Breast epithelium (tissue), 4 donors: ENCODE measurements around the gene SAP130. TPM values are rescaled to one million over a fixed set of nuclear protein-coding genes. Genes with fewer than 3 reads are reported as not detected.

Experiments used
- DNase-seq, 2 donors: peaks; one replicate each; pipeline ENCODE4 v3.0.0-alpha.2; 2019; ENCODE audit warnings: low spot score in 2 of 2
- H3K27ac ChIP-seq, 2 donors: fragments of 200-600 bp; sonication (generic) in 1 of 2; one replicate each; pipeline ENCODE4 v1.5.1; 2016 to 2019; ENCODE audit warnings: mild to moderate bottlenecking in 1 of 2
- H3K27me3 ChIP-seq, 2 donors: fragments of 200-600 bp; sonication (generic) in 1 of 2; one replicate each; pipeline versions ENCODE4 v1.5.1 to v1.6.0; 2017 to 2019; ENCODE audit warnings: control low read depth in 1 of 2, mild to moderate bottlenecking in 1 of 2
- H3K36me3 ChIP-seq: fragments of 200-600 bp; one replicate; pipeline ENCODE4 v1.5.1; 2019
- H3K4me1 ChIP-seq, 2 donors: fragments of 200-600 bp; sonication (generic); one replicate each; pipeline ENCODE4 v1.5.1; 2016 to 2019; ENCODE audit warnings: control low read depth in 1 of 2
- H3K4me3 ChIP-seq, 3 donors: fragments of 200-600 bp; sonication (generic); 1 replicate in 2 of 3; 2 replicates in 1 of 3; pipeline ENCODE4 v1.5.1; 2016 to 2019; ENCODE audit warnings: mild to moderate bottlenecking in 3 of 3, moderate library complexity in 2 of 3
- H3K9me3 ChIP-seq, 2 donors: fragments of 200-600 bp; sonication (generic) in 1 of 2; one replicate each; pipeline ENCODE4 v1.5.1; 2016 to 2019; ENCODE audit warnings: control low read depth in 1 of 2
- POLR2A ChIP-seq: fragments of 450-650 bp; IDR thresholded peaks from one replicate; pipeline ENCODE4 v1.6.1; 2016; ENCODE audit warnings: antibody characterized with exemption, mild to moderate bottlenecking, moderate library complexity
- POLR2AphosphoS5 ChIP-seq, 3 donors: sonication (generic); formaldehyde crosslinking; IDR thresholded peaks; one replicate each; pipeline ENCODE4 v1.6.1; 2017; ENCODE audit warnings: antibody characterized with exemption in 3 of 3
- intact Hi-C: fragments of 100-400 bp; cut with DNase I; formaldehyde crosslinking; loops from one replicate; pipeline ENCODE4 v1.15.1; 2023; ENCODE audit warnings: low total_unique reads
- total RNA-seq, 3 donors: library from RNA; depleted of rRNA; stranded (reverse); fragments of >200 nt; gene quantifications; one replicate each; pipeline ENCODE4 v1.1.0, GENCODE V29; 2016
- TF ChIP-seq, protein P1 (sequence below), 3 donors: fragments of 450-650 bp; IDR thresholded peaks; one replicate each; pipeline ENCODE4 v1.5.1; 2016 to 2017; ENCODE audit warnings: antibody characterized with exemption in 3 of 3, mild to moderate bottlenecking in 3 of 3, moderate library complexity in 3 of 3

Gene SAP130
- total RNA-seq, 3 donors from 2014 or later, result 7.5 to 10.4 (median 8.5) TPM

DNA sequence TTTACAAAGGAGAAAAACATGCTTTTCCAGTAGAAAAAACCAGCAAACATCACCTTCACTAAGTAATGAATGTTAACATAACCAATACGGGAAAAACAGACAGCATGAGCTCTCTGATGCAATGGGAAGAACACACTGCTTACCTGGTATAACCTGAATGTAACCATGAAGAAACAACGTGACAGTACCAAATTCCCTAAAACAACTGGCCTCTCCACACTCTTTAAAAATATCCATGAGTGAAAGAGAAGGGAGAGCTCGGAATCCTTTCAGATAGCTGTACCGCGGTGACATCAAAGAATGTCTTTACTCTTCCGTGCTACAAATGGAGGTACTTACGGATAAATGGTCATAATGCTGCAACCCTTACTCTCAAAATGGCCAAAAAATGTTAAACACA, 32.1 kb downstream of the SAP130 start:
- no peaks in the 10 kb centered on the region for H3K27me3 ChIP-seq
- no peaks in the 10 kb centered on the region for H3K9me3 ChIP-seq
- no peak for DNase-seq
- H3K4me1 ChIP-seq, result no peaks in the 10 kb centered on the region
- TF ChIP-seq POLR2A, result no peak
- TF ChIP-seq, protein P1, sequence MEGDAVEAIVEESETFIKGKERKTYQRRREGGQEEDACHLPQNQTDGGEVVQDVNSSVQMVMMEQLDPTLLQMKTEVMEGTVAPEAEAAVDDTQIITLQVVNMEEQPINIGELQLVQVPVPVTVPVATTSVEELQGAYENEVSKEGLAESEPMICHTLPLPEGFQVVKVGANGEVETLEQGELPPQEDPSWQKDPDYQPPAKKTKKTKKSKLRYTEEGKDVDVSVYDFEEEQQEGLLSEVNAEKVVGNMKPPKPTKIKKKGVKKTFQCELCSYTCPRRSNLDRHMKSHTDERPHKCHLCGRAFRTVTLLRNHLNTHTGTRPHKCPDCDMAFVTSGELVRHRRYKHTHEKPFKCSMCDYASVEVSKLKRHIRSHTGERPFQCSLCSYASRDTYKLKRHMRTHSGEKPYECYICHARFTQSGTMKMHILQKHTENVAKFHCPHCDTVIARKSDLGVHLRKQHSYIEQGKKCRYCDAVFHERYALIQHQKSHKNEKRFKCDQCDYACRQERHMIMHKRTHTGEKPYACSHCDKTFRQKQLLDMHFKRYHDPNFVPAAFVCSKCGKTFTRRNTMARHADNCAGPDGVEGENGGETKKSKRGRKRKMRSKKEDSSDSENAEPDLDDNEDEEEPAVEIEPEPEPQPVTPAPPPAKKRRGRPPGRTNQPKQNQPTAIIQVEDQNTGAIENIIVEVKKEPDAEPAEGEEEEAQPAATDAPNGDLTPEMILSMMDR (IDR thresholded peaks at IDR 0.05), result no peak
- TF ChIP-seq POLR2AphosphoS5 (IDR thresholded peaks at IDR 0.05), result no peak
- H3K27ac ChIP-seq, result no peak overlapping the region
- intact Hi-C loops, result loop anchor here (10.0 kb wide), 1 partner anchor 1859 kb away; no protein-coding TSS in a partner anchor
- no peaks in the 10 kb centered on the region for H3K36me3 ChIP-seq
- H3K4me3 ChIP-seq, result no peak overlapping the region

DNA sequence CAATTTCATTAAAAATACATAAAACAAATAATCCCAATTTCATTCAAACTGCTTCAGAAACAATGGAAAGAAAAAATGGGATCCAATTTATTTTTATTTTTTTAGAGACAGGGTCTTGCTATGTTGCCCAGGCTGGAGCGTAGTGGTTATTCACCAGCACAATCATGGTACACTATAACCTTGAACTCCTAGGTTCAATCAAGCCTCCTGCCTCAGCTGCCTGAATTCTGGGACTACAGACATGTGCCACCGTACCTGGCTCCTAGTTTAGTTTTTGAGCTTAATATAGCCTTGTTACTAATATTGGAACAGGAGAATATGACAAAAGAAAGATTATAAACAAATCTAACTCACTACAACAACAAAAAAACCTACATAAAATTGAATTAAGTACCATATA, 34.2 kb downstream of the SAP130 start:
- peaks cover 4% of the 10 kb centered on the region for H3K36me3 ChIP-seq
- H3K9me3 ChIP-seq, result no peaks in the 10 kb centered on the region
- TF ChIP-seq, protein P1 (IDR thresholded peaks at IDR 0.05), result no peak
- TF ChIP-seq POLR2AphosphoS5 (IDR thresholded peaks at IDR 0.05), result no peak
- TF ChIP-seq POLR2A, result no peak
- H3K4me1 ChIP-seq, result no peaks in the 10 kb centered on the region
- intact Hi-C loops, result loop anchor here (10.0 kb wide), 1 partner anchor 1861 kb away; no protein-coding TSS in a partner anchor
- no peaks in the 10 kb centered on the region for H3K27me3 ChIP-seq
- no peak for DNase-seq
- H3K4me3 ChIP-seq, result no peak overlapping the region
- no peak overlapping the region for H3K27ac ChIP-seq

DNA sequence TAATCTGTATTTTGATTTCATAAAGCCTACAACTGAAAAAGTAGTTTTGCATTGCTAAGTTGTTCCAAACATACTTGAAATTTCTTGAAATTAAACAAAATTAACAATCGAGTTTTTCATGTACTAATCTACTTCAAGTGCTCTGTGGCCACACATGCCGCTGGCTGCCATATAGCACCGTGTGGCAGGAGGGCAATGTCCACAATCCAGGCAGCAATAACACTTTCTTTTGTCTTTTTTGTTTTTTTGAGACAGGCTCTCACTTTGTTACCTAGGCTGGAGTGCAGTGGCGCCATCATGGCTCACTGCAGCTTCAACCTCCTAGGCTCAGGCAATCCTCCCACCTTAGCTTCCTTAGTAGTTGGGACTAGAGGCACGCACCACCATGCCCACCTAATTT, 36.1 kb downstream of the SAP130 start:
- DNase-seq, result no peak
- H3K4me3 ChIP-seq, result no peak overlapping the region
- H3K9me3 ChIP-seq, result no peaks in the 10 kb centered on the region
- no peaks in the 10 kb centered on the region for H3K27me3 ChIP-seq
- TF ChIP-seq POLR2AphosphoS5 (IDR thresholded peaks at IDR 0.05), result no peak
- TF ChIP-seq, protein P1 (IDR thresholded peaks at IDR 0.05), result no peak
- TF ChIP-seq POLR2A, result no peak
- H3K36me3 ChIP-seq, result peaks cover 4% of the 10 kb centered on the region
- no peak overlapping the region for H3K27ac ChIP-seq
- intact Hi-C loops, result loop anchor here (10.0 kb wide), 1 partner anchor 1863 kb away; no protein-coding TSS in a partner anchor
- H3K4me1 ChIP-seq, result no peaks in the 10 kb centered on the region

DNA sequence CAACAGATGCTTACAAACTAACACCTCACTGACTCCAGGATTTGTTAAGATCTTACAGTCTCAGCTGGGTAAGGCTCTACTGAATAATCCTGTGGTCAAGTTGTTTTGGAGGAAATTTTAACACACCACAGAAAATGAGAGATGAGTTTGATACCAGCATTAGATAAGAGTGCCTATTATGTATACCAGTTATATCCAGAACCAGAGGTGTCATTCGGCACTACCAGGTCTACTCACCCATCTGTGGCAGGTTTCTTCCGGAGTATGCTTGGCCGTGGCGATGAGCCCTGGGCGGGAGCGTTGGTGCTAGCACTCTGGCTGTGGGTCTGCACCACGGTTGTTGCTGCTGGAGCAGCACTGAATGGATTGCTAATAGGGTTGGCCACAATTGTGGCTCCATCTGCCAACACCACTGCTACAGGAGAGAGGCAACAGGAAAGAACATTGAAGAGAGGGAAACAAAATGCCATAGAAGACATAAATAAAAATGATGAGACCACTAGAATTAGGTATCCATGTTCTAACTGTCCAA, 41.2 kb downstream of the SAP130 start:
- peaks cover 13% of the 10 kb centered on the region for H3K36me3 ChIP-seq
- intact Hi-C loops, result no loop called here
- no peak for DNase-seq
- no peaks in the 10 kb centered on the region for H3K4me1 ChIP-seq
- H3K27me3 ChIP-seq, result no peaks in the 10 kb centered on the region
- H3K9me3 ChIP-seq, result no peaks in the 10 kb centered on the region
- TF ChIP-seq, protein P1 (IDR thresholded peaks at IDR 0.05), result no peak
- TF ChIP-seq POLR2AphosphoS5 (IDR thresholded peaks at IDR 0.05) (no peak), POLR2A (no peak)
- no peak overlapping the region for H3K4me3 ChIP-seq
- H3K27ac ChIP-seq, result no peak overlapping the region

DNA sequence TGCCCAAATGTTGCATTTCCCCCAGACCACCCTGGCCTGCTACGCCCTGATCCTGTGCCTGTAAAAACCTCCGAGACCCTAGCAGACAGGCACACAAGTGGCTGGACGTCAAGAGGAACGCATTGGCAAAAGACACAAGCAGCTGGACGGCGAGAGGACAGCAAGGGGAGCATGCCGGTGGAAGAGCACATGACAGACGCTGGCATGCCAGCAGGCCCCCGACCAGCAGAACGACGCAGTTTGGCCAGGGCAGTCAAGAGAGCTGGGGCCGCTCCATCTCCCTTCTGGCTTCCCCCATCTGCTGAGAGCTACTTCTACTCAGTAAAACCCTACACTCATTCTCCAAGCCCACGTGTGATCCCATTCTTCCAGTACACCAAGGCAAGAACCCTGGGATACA, 42.1 kb downstream of the SAP130 start:
- no peaks in the 10 kb centered on the region for H3K9me3 ChIP-seq
- peaks cover 13% of the 10 kb centered on the region for H3K36me3 ChIP-seq
- no peak overlapping the region for H3K27ac ChIP-seq
- intact Hi-C loops, result no loop called here
- H3K4me3 ChIP-seq, result no peak overlapping the region
- H3K4me1 ChIP-seq, result no peaks in the 10 kb centered on the region
- TF ChIP-seq, protein P1 (IDR thresholded peaks at IDR 0.05), result no peak
- no peak for TF ChIP-seq POLR2AphosphoS5 (IDR thresholded peaks at IDR 0.05)
- no peak for TF ChIP-seq POLR2A
- no peak for DNase-seq
- H3K27me3 ChIP-seq, result no peaks in the 10 kb centered on the region
